DOHH2 (cell line): ENCODE measurements around the gene SOST.

Source experiments
- H3F3A ChIP-seq: fragments of 200-600 bp; sonication (generic), shearing (Covaris generic); 2 replicates; pipeline ENCODE4 v1.6.0; 2016; ENCODE audit warnings: antibody characterized with exemption, mild to moderate bottlenecking; ENCODE audit not compliant: control insufficient read depth, insufficient read depth
- H3K27ac ChIP-seq: fragments of 200-600 bp; sonication (generic); 2 replicates; pipeline ENCODE4 v1.5.1; 2014; ENCODE audit warnings: low read depth, mild to moderate bottlenecking, low read length, moderate library complexity
- H3K27me3 ChIP-seq: fragments of 200-600 bp; sonication (generic); 2 replicates; pipeline ENCODE4 v1.6.1; 2014; ENCODE audit warnings: mild to moderate bottlenecking, low read length, mixed read lengths; ENCODE audit not compliant: control insufficient read depth
- H3K36me3 ChIP-seq: fragments of 200-600 bp; sonication (generic); 2 replicates; pipeline ENCODE4 v1.6.1; 2014; ENCODE audit warnings: mild to moderate bottlenecking, low read length, moderate library complexity, mixed read lengths; ENCODE audit not compliant: control insufficient read depth
- H3K4me1 ChIP-seq: fragments of 200-600 bp; sonication (generic); 2 replicates; pipeline ENCODE4 v1.6.1; 2014; ENCODE audit warnings: mild to moderate bottlenecking, low read length, mixed read lengths; ENCODE audit not compliant: control insufficient read depth
- H3K4me2 ChIP-seq: fragments of 200-600 bp; sonication (generic); 2 replicates; pipeline ENCODE4 v1.6.0; 2014; ENCODE audit warnings: mild to moderate bottlenecking, low read length, moderate library complexity
- H3K4me3 ChIP-seq: fragments of 200-600 bp; sonication (generic); 2 replicates; pipeline ENCODE4 v1.5.1; 2014; ENCODE audit warnings: mild to moderate bottlenecking, low read length, mixed read lengths
- H3K79me2 ChIP-seq: fragments of 200-600 bp; sonication (generic); 2 replicates; pipeline ENCODE4 v1.6.1; 2014; ENCODE audit warnings: mild to moderate bottlenecking, low read length, mixed read lengths; ENCODE audit not compliant: control insufficient read depth
- H3K9me2 ChIP-seq: fragments of 200-600 bp; sonication (generic); replicated peaks from 2 replicates; pipeline ENCODE4 v1.6.1; 2014; ENCODE audit warnings: mild to moderate bottlenecking, low read length, mixed read lengths; ENCODE audit not compliant: control insufficient read depth
- H3K9me3 ChIP-seq: fragments of 200-600 bp; sonication (generic); 2 replicates; pipeline ENCODE4 v1.6.1; 2014; ENCODE audit warnings: antibody characterized with exemption, low read length, mixed read lengths; ENCODE audit not compliant: control insufficient read depth, insufficient read depth
- H4K20me1 ChIP-seq: fragments of 200-600 bp; sonication (generic); 2 replicates; pipeline ENCODE4 v1.6.0; 2014; ENCODE audit warnings: low read depth, mild to moderate bottlenecking, antibody characterized with exemption, low read length, moderate library complexity; ENCODE audit not compliant: control insufficient read depth, insufficient read depth
- CTCF ChIP-seq: fragments of 200-600 bp; sonication (generic); IDR thresholded peaks from one replicate; pipeline ENCODE4 v1.5.1; 2014; ENCODE audit warnings: antibody characterized with exemption, mild to moderate bottlenecking, low read depth, low read length; ENCODE audit not compliant: poor library complexity, severe bottlenecking
- EZH2phosphoT487 ChIP-seq: fragments of 200-600 bp; sonication (generic); IDR thresholded peaks from 2 replicates; pipeline ENCODE4 v1.6.1; 2017; ENCODE audit warnings: borderline replicate concordance, mild to moderate bottlenecking, antibody characterized with exemption, low read length, moderate library complexity, mixed read lengths

SOST gene

GRCh38 chr17:43750153-43750552 is 8.4 kb downstream of the SOST start:
- H3F3A ChIP-seq = no peaks in the 10 kb centered on the region
- no peaks in the 10 kb centered on the region for H3K36me3 ChIP-seq
- H4K20me1 ChIP-seq = no peaks in the 10 kb centered on the region
- no peak for TF ChIP-seq CTCF
- TF ChIP-seq EZH2phosphoT487 = no peak
- no peaks in the 10 kb centered on the region for H3K4me1 ChIP-seq
- no peak overlapping the region for H3K4me2 ChIP-seq
- no peak overlapping the region for H3K27ac ChIP-seq
- no peaks in the 10 kb centered on the region for H3K9me3 ChIP-seq
- peaks cover 13% of the 10 kb centered on the region; the same call in 1 of the 2 replicates for H3K27me3 ChIP-seq
- no peaks in the 10 kb centered on the region for H3K79me2 ChIP-seq
- H3K4me3 ChIP-seq = no peak overlapping the region
- no peaks in the 10 kb centered on the region for H3K9me2 ChIP-seq

GRCh38 chr17:43745541-43745940 is 13.1 kb downstream of the SOST start:
- H3K4me1 ChIP-seq = no peaks in the 10 kb centered on the region
- no peaks in the 10 kb centered on the region for H3K36me3 ChIP-seq
- no peak overlapping the region for H3K4me2 ChIP-seq
- no peaks in the 10 kb centered on the region for H3K79me2 ChIP-seq
- no peaks in the 10 kb centered on the region for H3K9me3 ChIP-seq
- H3K27ac ChIP-seq = no peak overlapping the region
- H3K4me3 ChIP-seq = no peak overlapping the region
- H4K20me1 ChIP-seq = no peaks in the 10 kb centered on the region
- TF ChIP-seq EZH2phosphoT487 (no peak), CTCF (no peak)
- H3K9me2 ChIP-seq = no peaks in the 10 kb centered on the region
- no peaks in the 10 kb centered on the region for H3F3A ChIP-seq
- peaks cover 12% of the 10 kb centered on the region; the same call in 1 of the 2 replicates for H3K27me3 ChIP-seq

GRCh38 chr17:43741636-43742035 is 17.0 kb downstream of the SOST start:
- Histone ChIP-seq H3K79me2 (no peaks in the 10 kb centered on the region), H3K9me3 (no peaks in the 10 kb centered on the region), H3F3A (no peaks in the 10 kb centered on the region), H3K9me2 (no peaks in the 10 kb centered on the region), H3K4me3 (no peak overlapping the region), H3K4me2 (no peak overlapping the region), H3K36me3 (no peaks in the 10 kb centered on the region), H3K27ac (no peak overlapping the region), H3K27me3 (peaks cover 12% of the 10 kb centered on the region; the same call in 1 of the 2 replicates), H3K4me1 (no peaks in the 10 kb centered on the region), H4K20me1 (no peaks in the 10 kb centered on the region)
- no peak for TF ChIP-seq EZH2phosphoT487
- TF ChIP-seq CTCF = no peak

- H3K9me3 ChIP-seq = no peaks in the 10 kb centered on the region
- no peaks in the 10 kb centered on the region for H3K79me2 ChIP-seq
- H3K4me3 ChIP-seq = no peak overlapping the region
- no peaks in the 10 kb centered on the region for H3F3A ChIP-seq
- no peak for TF ChIP-seq CTCF
- no peak for TF ChIP-seq EZH2phosphoT487
- no peak overlapping the region for H3K4me2 ChIP-seq
- H3K36me3 ChIP-seq = no peaks in the 10 kb centered on the region
- H4K20me1 ChIP-seq = no peaks in the 10 kb centered on the region
- H3K27ac ChIP-seq = no peak overlapping the region
- H3K9me2 ChIP-seq = no peaks in the 10 kb centered on the region
- H3K27me3 ChIP-seq = peaks cover 5% of the 10 kb centered on the region; the same call in 1 of the 2 replicates
- no peaks in the 10 kb centered on the region for H3K4me1 ChIP-seq
Measured at GRCh38 chr17:43740541-43740940, 18.1 kb downstream of the SOST start.
